GM19240 (cell line): ENCODE results near the gene SLFN11.
"Not testable (repeated sequence)": the region's sequence is repeated elsewhere in the genome, so short reads cannot be mapped to it uniquely, and the experiment has no call there.

Source experiments
- DNase-seq: peaks from one replicate; pipeline ENCODE4 v3.0.0; 2011; ENCODE audit warnings: low spot score; ENCODE audit not compliant: insufficient read length

The SLFN11 gene, protein sequence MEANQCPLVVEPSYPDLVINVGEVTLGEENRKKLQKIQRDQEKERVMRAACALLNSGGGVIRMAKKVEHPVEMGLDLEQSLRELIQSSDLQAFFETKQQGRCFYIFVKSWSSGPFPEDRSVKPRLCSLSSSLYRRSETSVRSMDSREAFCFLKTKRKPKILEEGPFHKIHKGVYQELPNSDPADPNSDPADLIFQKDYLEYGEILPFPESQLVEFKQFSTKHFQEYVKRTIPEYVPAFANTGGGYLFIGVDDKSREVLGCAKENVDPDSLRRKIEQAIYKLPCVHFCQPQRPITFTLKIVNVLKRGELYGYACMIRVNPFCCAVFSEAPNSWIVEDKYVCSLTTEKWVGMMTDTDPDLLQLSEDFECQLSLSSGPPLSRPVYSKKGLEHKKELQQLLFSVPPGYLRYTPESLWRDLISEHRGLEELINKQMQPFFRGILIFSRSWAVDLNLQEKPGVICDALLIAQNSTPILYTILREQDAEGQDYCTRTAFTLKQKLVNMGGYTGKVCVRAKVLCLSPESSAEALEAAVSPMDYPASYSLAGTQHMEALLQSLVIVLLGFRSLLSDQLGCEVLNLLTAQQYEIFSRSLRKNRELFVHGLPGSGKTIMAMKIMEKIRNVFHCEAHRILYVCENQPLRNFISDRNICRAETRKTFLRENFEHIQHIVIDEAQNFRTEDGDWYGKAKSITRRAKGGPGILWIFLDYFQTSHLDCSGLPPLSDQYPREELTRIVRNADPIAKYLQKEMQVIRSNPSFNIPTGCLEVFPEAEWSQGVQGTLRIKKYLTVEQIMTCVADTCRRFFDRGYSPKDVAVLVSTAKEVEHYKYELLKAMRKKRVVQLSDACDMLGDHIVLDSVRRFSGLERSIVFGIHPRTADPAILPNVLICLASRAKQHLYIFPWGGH

GRCh38 chr17:35373534-35373983, at the start of gene SLFN11:
TSS of gene SLFN11 (minus strand) at chr17:35373621. CDS start at chr17:35363807, 9,814 bp downstream.
- no peak for DNase-seq

GRCh38 chr17:35421069-35421468, 47.6 kb upstream of the SLFN11 start:
- not testable (repeated sequence) for DNase-seq

- no peak for DNase-seq
Observed at GRCh38 chr17:35416659-35417058, 43.2 kb upstream of the SLFN11 start.

DNA sequence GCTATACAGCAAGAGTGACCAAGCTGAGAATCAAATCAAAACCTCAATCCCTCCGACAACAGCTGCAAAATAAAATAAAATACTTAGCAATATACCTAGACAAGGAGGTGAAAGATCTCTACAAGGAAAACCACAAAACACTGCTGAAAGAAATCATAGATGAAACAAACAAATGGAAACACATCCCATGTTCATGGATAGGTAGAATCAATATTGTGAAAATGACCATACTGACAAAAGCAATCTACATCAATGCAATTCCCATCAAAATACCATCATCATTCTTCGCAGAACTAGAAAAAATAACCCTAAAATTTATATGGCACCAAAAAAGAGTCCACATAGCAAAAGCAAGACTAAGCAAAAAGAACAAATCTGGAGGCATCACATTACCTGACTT, 41.3 kb upstream of the SLFN11 start:
- not testable (repeated sequence) for DNase-seq

DNA sequence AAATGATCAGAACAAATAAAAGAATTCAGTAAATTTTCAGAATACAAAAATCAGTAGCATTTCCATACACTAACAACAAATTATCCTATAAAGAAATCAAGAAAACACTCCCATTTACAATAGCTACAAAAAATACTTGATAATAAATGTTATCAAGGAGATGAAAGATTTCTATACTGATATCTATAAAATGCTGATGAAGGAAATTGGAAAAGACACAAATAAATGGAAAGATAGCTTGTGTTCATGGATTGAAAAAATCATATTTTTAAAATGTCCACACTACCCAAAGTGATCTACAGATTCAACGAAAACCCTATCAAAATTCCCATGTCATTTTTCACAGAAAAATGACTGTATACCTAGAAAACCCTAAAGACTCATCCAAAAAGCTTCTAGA, 40.8 kb upstream of the SLFN11 start:
- DNase-seq, result no peak

DNA sequence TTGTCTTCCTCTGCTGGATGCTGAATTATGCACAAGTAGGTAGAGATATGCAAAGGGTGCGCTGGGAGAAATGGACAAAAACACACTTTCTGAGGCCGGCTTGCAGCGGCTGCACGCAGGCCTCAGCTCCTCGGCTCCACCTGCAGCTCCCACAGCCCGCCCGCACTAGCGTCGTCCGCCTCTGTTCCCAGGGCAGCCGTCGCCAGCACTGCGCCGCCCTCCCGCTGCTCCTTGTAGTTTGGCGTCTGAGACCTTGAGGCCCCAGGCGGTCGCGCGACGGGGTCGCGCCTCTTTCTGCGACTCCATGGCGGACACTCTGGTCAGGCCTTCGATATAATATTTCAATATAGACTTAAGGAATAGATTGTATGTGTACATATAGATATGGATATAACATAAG, 34.1 kb upstream of the SLFN11 start:
- no peak for DNase-seq

GRCh38 chr17:35406568-35406967, 33.1 kb upstream of the SLFN11 start:
- no peak for DNase-seq

GRCh38 chr17:35404360-35404759, 30.9 kb upstream of the SLFN11 start:
- DNase-seq, result no peak

DNA sequence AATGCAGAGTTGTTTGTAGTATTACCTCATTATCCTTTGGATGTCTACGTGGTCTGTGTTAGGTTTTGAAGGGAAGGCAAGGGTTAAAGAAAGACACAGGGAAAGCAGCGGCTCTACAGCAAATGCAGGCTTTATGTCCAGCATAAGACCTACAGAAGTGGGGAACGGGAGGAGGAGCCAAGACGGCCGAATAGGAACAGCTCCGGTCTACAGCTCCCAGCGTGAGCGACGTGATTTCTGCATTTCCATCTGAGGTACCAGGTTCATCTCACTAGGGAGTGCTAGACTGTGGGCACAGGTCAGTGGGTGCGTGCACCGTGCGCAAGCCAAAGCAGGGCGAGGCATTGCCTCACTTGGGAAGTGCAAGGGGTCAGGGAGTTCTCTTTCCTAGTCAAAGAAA, 20.4 kb upstream of the SLFN11 start:
- DNase-seq, result not testable (repeated sequence)

- no peak for DNase-seq
Observed at GRCh38 chr17:35390663-35391062, 17.2 kb upstream of the SLFN11 start.

DNA sequence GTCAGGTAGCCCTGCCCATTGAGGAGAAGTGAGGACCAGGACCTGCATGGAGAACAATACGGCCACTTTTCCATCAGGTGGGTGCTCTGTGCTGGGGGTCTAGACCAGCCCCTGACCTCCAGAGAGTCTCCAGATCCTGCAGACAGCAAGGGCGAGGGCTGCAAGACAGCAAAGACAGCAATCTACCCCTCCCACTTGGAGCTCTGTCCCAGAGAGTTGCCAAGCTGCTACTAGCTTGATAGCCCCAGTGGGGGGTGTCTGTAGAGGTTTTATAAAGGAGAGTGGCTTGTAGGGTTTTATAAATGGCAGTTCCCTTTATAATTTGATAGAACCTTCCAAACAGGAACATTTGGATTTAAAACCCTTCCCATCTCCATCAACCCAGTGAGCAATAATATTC, 16.7 kb upstream of the SLFN11 start:
- DNase-seq, result no peak

DNA sequence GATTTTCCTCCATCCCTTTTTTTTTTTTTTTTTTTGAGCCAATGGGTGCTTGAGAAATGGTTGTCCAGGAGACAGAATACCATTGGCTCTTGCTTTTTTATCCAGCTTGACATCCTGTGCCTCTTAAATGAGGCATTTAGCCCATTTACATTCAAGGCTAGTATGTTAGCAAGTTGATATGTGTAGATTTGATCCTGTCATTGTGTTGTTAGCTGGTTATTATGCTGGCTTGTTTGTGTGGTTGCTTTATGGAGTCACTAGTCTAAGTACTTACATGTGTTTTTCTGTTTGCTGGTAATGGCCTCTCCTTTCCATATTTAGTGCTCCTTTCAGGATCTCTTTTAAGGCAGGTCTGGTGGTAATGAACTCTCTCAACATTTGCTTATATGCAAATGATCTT, 14.1 kb upstream of the SLFN11 start:
- DNase-seq, result no peak

- no peak for DNase-seq
Observed at GRCh38 chr17:35377706-35378105, 4.3 kb upstream of the SLFN11 start.

- no peak for DNase-seq
Observed at GRCh38 chr17:35377068-35377467, 3.6 kb upstream of the SLFN11 start.

DNA sequence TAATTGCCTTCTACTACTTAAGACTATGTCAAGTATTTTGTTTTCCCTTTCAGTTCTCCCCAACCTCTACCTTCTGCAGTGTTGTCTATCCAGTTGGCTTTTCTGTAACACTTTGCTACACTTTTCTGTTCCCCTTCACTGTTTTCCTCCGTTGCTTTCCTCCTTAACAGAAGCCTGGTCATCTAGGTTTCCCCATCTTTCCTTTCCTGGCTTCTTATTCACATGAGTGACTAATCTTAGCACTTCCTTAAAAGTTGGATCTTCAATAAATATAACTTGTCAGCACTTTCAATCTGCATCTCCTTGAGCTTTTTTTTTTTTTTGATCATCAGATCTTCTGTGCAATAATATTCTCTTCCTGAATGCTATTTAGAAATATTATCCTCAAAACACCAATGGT, 2.8 kb upstream of the SLFN11 start:
- DNase-seq, result no peak

- DNase-seq, result no peak
Observed at GRCh38 chr17:35374766-35375344, 1.4 kb upstream of the SLFN11 start.

DNA sequence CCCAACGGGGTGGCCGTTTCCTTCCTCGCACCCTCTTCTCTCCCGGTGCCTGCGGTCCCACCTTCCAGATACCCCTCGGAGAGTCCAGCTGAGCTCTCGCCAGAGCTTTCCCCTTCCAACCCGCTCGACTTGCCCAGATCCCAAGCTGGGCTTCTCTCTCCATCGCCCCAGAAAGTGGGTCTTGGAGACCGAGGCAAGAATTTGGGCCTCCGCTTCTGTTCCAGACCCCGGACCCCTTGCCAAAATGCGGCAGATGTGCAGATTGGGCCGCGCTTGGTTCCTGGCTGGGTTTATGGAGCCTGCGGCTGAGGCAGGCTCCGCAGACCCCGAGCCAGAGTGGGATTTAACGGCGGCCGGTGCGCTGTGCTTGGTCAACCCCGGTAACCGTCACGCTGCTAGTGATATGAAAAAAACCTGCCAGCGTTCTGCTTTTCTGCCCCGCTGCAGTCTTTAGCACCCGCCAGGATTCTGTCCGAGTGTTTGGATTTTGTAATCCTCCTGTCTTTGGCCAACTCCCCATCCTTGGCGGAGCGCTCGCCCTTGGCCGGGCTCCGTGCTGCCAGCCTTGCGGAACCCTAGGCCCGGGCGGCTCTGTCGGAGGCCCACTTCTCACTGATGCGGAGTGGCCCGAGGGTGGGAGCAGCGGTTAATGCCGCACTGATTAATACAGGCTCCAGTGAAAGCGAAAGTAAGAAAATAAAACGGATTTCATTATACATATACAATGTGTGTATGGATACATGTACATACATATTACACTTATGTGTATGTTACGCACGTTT, 754 bp upstream of the SLFN11 start:
- DNase-seq, result no peak

- no peak for DNase-seq
Observed at GRCh38 chr17:35372846-35373533, 431 bp downstream of the SLFN11 start.

- no peak for DNase-seq
Observed at GRCh38 chr17:35371934-35372333, 1.5 kb downstream of the SLFN11 start.

GRCh38 chr17:35368081-35368830, 5.2 kb downstream of the SLFN11 start:
- DNase-seq, result no peak
